ENCODE measurements around the gene SMURF1.

GRCh38 chr7:98984126-98984525 lies 159.8 kb downstream of the SMURF1 start:
- TF ChIP-seq CREB5 (CRISPR knock-in tag; IDR thresholded peaks at IDR 0.05; ENCODE audit: low read depth) (no peak), POU6F1 (CRISPR knock-in tag; IDR thresholded peaks at IDR 0.05; ENCODE audit: borderline replicate concordance, low read depth) (no peak), ESRRG (CRISPR knock-in tag; IDR thresholded peaks at IDR 0.05) (no peak), TCF4 (CRISPR knock-in tag; IDR thresholded peaks at IDR 0.05; ENCODE audit: borderline replicate concordance) (no peak), ZNF8 (CRISPR knock-in tag; IDR thresholded peaks at IDR 0.05) (no peak), ARNTL (CRISPR knock-in tag; IDR thresholded peaks at IDR 0.05; ENCODE audit: borderline replicate concordance, low read depth) (no peak), ZFP3 (CRISPR knock-in tag; IDR thresholded peaks at IDR 0.05) (no peak), PATZ1 (CRISPR knock-in tag; IDR thresholded peaks at IDR 0.05; ENCODE audit: borderline replicate concordance) (no peak), OSR1 (CRISPR knock-in tag; IDR thresholded peaks at IDR 0.05) (no peak)
